ENCODE results near the gene AMH. TPM values are rescaled to one million over a fixed set of nuclear protein-coding genes. Genes with fewer than 3 reads are reported as not detected.

Gene AMH
- total RNA-seq, 1 donor = under 0.01 TPM

- Histone ChIP-seq H3K27ac (ENCODE audit: low read depth, low read length) (no peak overlapping the region), H4K20me1 (ENCODE audit: insufficient read depth, low read length) (peaks cover 11% of the 10 kb centered on the region), H3K79me2 (ENCODE audit: insufficient read depth, low read length) (no peaks in the 10 kb centered on the region), H3K4me3 (ENCODE audit: insufficient read depth, low read length) (no peak overlapping the region), H3K27me3 (ENCODE audit: insufficient read depth, low read length) (peaks cover 18% of the 10 kb centered on the region), H3K4me1 (ENCODE audit: insufficient read depth, low read length) (no peaks in the 10 kb centered on the region), H2AFZ (ENCODE audit: low read length) (no peak overlapping the region), H3K9me3 (ENCODE audit: low read depth, low read length) (no peaks in the 10 kb centered on the region), H3K4me2 (ENCODE audit: insufficient read depth, low read length) (no peak overlapping the region), H3K36me3 (ENCODE audit: insufficient read depth, low read length) (no peaks in the 10 kb centered on the region)
- peak; percentile 45 for DNase-seq (ENCODE audit: insufficient read length, low spot score, missing footprints)
- TF ChIP-seq CTCF (IDR thresholded peaks at IDR 0.05; ENCODE audit: extremely low read depth, low read depth, low read length) = no peak
These were observed 51.4 kb downstream of the AMH start for GRCh38 chr19:2300533-2300932.

Small RNA genes within 50 kb of the gene (small RNA-seq; reads per million reads assigned to genes)
- gene MIR1227 = not detected

Other genes with a start within 250 kb of the AMH start
- gene BTBD2, start 233.6 kb upstream of the AMH start, total RNA-seq = 57.5 and 57.8 TPM in 2 replicates
- 82.5 and 84.6 TPM in 2 replicates for gene MKNK2, start 198.1 kb upstream of the AMH start, total RNA-seq
- 34.0 and 35.1 TPM in 2 replicates for gene MOB3A, start 153.0 kb upstream of the AMH start, total RNA-seq
- 0.36 and 2.4 TPM in 2 replicates for gene IZUMO4, start 152.4 kb upstream of the AMH start, total RNA-seq
- 119 and 121 TPM in 2 replicates for gene AP3D1, start 97.8 kb upstream of the AMH start, total RNA-seq
- gene DOT1L, start 85.4 kb upstream of the AMH start, total RNA-seq = 6.9 and 7.1 TPM in 2 replicates
- 32.1 and 43.4 TPM in 2 replicates for gene PLEKHJ1, start 13.0 kb upstream of the AMH start, total RNA-seq
- gene SF3A2, start 12.5 kb upstream of the AMH start, total RNA-seq = 27.1 and 27.9 TPM in 2 replicates
- gene JSRP1, start 7.1 kb downstream of the AMH start, total RNA-seq = 0.72 TPM in 1 of 2 replicates, not detected in the other
- gene PEAK3, start 32.9 kb downstream of the AMH start, total RNA-seq = under 0.01 TPM in 1 of 2 replicates, not detected in the other
- gene LINGO3, start 58.8 kb downstream of the AMH start, total RNA-seq = not detected in 2 replicates
- 46.9 and 57.9 TPM in 2 replicates for gene LSM7, start 79.3 kb downstream of the AMH start, total RNA-seq
- 32.6 and 34.5 TPM in 2 replicates for gene SPPL2B, start 79.4 kb downstream of the AMH start, total RNA-seq
- 0.29 and 1.1 TPM in 2 replicates for gene TMPRSS9, start 110.9 kb downstream of the AMH start, total RNA-seq
- 27.7 and 27.9 TPM in 2 replicates for gene TIMM13, start 178.3 kb downstream of the AMH start, total RNA-seq
- 24.2 and 24.6 TPM in 2 replicates for gene LMNB2, start 207.6 kb downstream of the AMH start, total RNA-seq
- gene GADD45B, start 226.8 kb downstream of the AMH start, total RNA-seq = 41.8 and 46.3 TPM in 2 replicates